Mucosa of rectum (tissue), 2 donors: ENCODE measurements around the gene INHA.

Experiments used
- H3K27ac ChIP-seq, 2 donors: one replicate each; pipeline ENCODE4 v1.7.0; 2013; ENCODE audit warnings: inconsistent platforms in 2 of 2, low read depth in 2 of 2, low read length in 2 of 2
- H3K27me3 ChIP-seq, 2 donors: one replicate each; pipeline ENCODE4 v1.7.0; 2013; ENCODE audit warnings: low read length in 2 of 2; ENCODE audit not compliant: control insufficient read depth in 2 of 2, insufficient read depth in 2 of 2
- H3K36me3 ChIP-seq, 2 donors: one replicate each; pipeline ENCODE4 v1.7.0; 2013; ENCODE audit warnings: low read length in 2 of 2; ENCODE audit not compliant: control insufficient read depth in 2 of 2, insufficient read depth in 2 of 2
- H3K4me1 ChIP-seq, 2 donors: one replicate each; pipeline ENCODE4 v1.7.0; 2013; ENCODE audit warnings: low read length in 2 of 2, mild to moderate bottlenecking in 1 of 2; ENCODE audit not compliant: control insufficient read depth in 2 of 2, insufficient read depth in 2 of 2
- H3K4me3 ChIP-seq, 2 donors: one replicate each; pipeline ENCODE4 v1.7.0; 2013; ENCODE audit warnings: low read length in 2 of 2
- H3K9ac ChIP-seq, 2 donors: one replicate each; pipeline ENCODE4 v1.7.0; 2013; ENCODE audit warnings: low read length in 2 of 2, low read depth in 1 of 2, mild to moderate bottlenecking in 1 of 2
- H3K9me3 ChIP-seq, 2 donors: one replicate each; pipeline ENCODE4 v1.7.0; 2013; ENCODE audit warnings: low read length in 2 of 2; ENCODE audit not compliant: control insufficient read depth in 2 of 2
- donor health status: healthy.
- donor health status: Normal muscosa, but diverticular disease.

Gene INHA

GRCh38 chr2:219531639-219532377 lies 40.3 kb upstream of the INHA start:
- Histone ChIP-seq H3K4me1 (peaks cover 0 to 3% of the 10 kb centered on the region in 2 donors), H3K9ac (no peak overlapping the region), H3K27me3 (peaks cover 20 to 37% of the 10 kb centered on the region in 2 donors), H3K4me3 (no peak overlapping the region), H3K27ac (no peak overlapping the region), H3K9me3 (no peaks in the 10 kb centered on the region), H3K36me3 (no peaks in the 10 kb centered on the region)

- H3K4me3 ChIP-seq, result no peak overlapping the region
- H3K36me3 ChIP-seq, result no peaks in the 10 kb centered on the region
- no peaks in the 10 kb centered on the region for H3K9me3 ChIP-seq
- peaks cover 20 to 32% of the 10 kb centered on the region in 2 donors for H3K27me3 ChIP-seq
- peaks cover 0 to 3% of the 10 kb centered on the region in 2 donors for H3K4me1 ChIP-seq
- no peak overlapping the region for H3K27ac ChIP-seq
- H3K9ac ChIP-seq, result no peak overlapping the region
These were observed 39.8 kb upstream of the INHA start for GRCh38 chr2:219532378-219532649.

GRCh38 chr2:219533930-219534661 lies 38.0 kb upstream of the INHA start:
- H3K9ac ChIP-seq, result no peak overlapping the region
- peaks cover 0 to 3% of the 10 kb centered on the region in 2 donors for H3K4me1 ChIP-seq
- H3K4me3 ChIP-seq, result no peak overlapping the region
- no peak overlapping the region for H3K27ac ChIP-seq
- no peaks in the 10 kb centered on the region for H3K9me3 ChIP-seq
- peaks cover 0 to 2% of the 10 kb centered on the region in 2 donors for H3K36me3 ChIP-seq
- peaks cover 14 to 21% of the 10 kb centered on the region in 2 donors for H3K27me3 ChIP-seq

- Histone ChIP-seq H3K27ac (no peak overlapping the region), H3K27me3 (peaks cover 4 to 5% of the 10 kb centered on the region in 2 donors)
These were observed 35.7 kb upstream of the INHA start for GRCh38 chr2:219536425-219536824.

GRCh38 chr2:219536967-219537366 lies 35.1 kb upstream of the INHA start:
- H3K27ac ChIP-seq, result no peak overlapping the region
- H3K9ac ChIP-seq, result no peak overlapping the region
- no peaks in the 10 kb centered on the region for H3K9me3 ChIP-seq
- H3K4me3 ChIP-seq, result no peak overlapping the region
- H3K36me3 ChIP-seq, result peaks cover 9 to 16% of the 10 kb centered on the region in 2 donors
- H3K27me3 ChIP-seq, result peaks cover 0 to 5% of the 10 kb centered on the region in 2 donors
- peaks cover 2 to 5% of the 10 kb centered on the region in 2 donors for H3K4me1 ChIP-seq

More at GRCh38 chr2:219536425-219536824, 35.7 kb upstream of the INHA start:
- Histone ChIP-seq H3K9ac (no peak overlapping the region), H3K4me3 (no peak overlapping the region), H3K9me3 (no peaks in the 10 kb centered on the region), H3K36me3 (peaks cover 8 to 16% of the 10 kb centered on the region in 2 donors), H3K4me1 (peaks cover 0 to 1% of the 10 kb centered on the region in 2 donors)

- no peak overlapping the region for H3K27ac ChIP-seq
- no peak overlapping the region for H3K9ac ChIP-seq
- H3K36me3 ChIP-seq, result peaks cover 9 to 16% of the 10 kb centered on the region in 2 donors
- H3K9me3 ChIP-seq, result no peaks in the 10 kb centered on the region
- H3K4me1 ChIP-seq, result peaks cover 10 to 14% of the 10 kb centered on the region in 2 donors
- peaks cover 0 to under 1% of the 10 kb centered on the region in 2 donors for H3K27me3 ChIP-seq
- H3K4me3 ChIP-seq, result no peak overlapping the region
These were observed 34.2 kb upstream of the INHA start for GRCh38 chr2:219537657-219538488.

- peaks cover 9 to 16% of the 10 kb centered on the region in 2 donors for H3K36me3 ChIP-seq
- no peaks in the 10 kb centered on the region for H3K9me3 ChIP-seq
- peaks cover 12 to 18% of the 10 kb centered on the region in 2 donors for H3K4me1 ChIP-seq
- H3K27me3 ChIP-seq, result no peaks in the 10 kb centered on the region
- no peak overlapping the region for H3K9ac ChIP-seq
- no peak overlapping the region for H3K27ac ChIP-seq
- no peak overlapping the region for H3K4me3 ChIP-seq
These were observed 33.6 kb upstream of the INHA start for GRCh38 chr2:219538504-219538951.

GRCh38 chr2:219538956-219539788 lies 32.9 kb upstream of the INHA start:
- Histone ChIP-seq H3K9me3 (no peaks in the 10 kb centered on the region), H3K36me3 (peaks cover 9 to 16% of the 10 kb centered on the region in 2 donors), H3K27ac (no peak overlapping the region), H3K9ac (no peak overlapping the region), H3K4me3 (no peak overlapping the region), H3K4me1 (peaks cover 13 to 19% of the 10 kb centered on the region in 2 donors), H3K27me3 (no peaks in the 10 kb centered on the region)

- no peaks in the 10 kb centered on the region for H3K27me3 ChIP-seq
- H3K9me3 ChIP-seq, result no peaks in the 10 kb centered on the region
- peaks cover 19 to 23% of the 10 kb centered on the region in 2 donors for H3K4me1 ChIP-seq
- H3K9ac ChIP-seq, result no peak overlapping the region
- H3K36me3 ChIP-seq, result peaks cover 9 to 16% of the 10 kb centered on the region in 2 donors
- no peak overlapping the region for H3K4me3 ChIP-seq
- H3K27ac ChIP-seq, result no peak overlapping the region
These were observed 32.0 kb upstream of the INHA start for GRCh38 chr2:219539926-219540678.
